NAMALWA (cell line): ENCODE data around the gene CDH4.

Experiments
- DNase-seq: peaks from one replicate; pipeline ENCODE4 v3.0.0-alpha.2; 2015; ENCODE audit warnings: low spot score

The CDH4 gene

GRCh38 chr20:61536671-61537070 lies 284.6 kb downstream of the CDH4 start:
- no peak for DNase-seq

- no peak for DNase-seq
These were observed 285.4 kb downstream of the CDH4 start for GRCh38 chr20:61537239-61538182.

GRCh38 chr20:61538183-61538942 lies 286.3 kb downstream of the CDH4 start:
- no peak for DNase-seq

- no peak for DNase-seq
These were observed 286.8 kb downstream of the CDH4 start for GRCh38 chr20:61538943-61539265.

- DNase-seq, result no peak
These were observed 287.8 kb downstream of the CDH4 start for GRCh38 chr20:61539706-61540360.

- DNase-seq, result no peak
These were observed 289.5 kb downstream of the CDH4 start for GRCh38 chr20:61541537-61541936.

- DNase-seq, result no peak
These were observed 291.0 kb downstream of the CDH4 start for GRCh38 chr20:61543086-61543485.

GRCh38 chr20:61543931-61544745 lies 292.1 kb downstream of the CDH4 start:
- no peak for DNase-seq

- no peak for DNase-seq
These were observed 293.1 kb downstream of the CDH4 start for GRCh38 chr20:61544910-61545889.

GRCh38 chr20:61546641-61547040 lies 294.6 kb downstream of the CDH4 start:
- DNase-seq, result no peak

GRCh38 chr20:61548069-61548468 lies 296.0 kb downstream of the CDH4 start:
- no peak for DNase-seq

- DNase-seq, result no peak
These were observed 297.8 kb downstream of the CDH4 start for GRCh38 chr20:61549865-61550264.

- no peak for DNase-seq
These were observed 299.3 kb downstream of the CDH4 start for GRCh38 chr20:61551401-61551800.

- no peak for DNase-seq
These were observed 302.6 kb downstream of the CDH4 start for GRCh38 chr20:61554617-61555016.

GRCh38 chr20:61555566-61555965 lies 303.5 kb downstream of the CDH4 start:
- no peak for DNase-seq

GRCh38 chr20:61556111-61556510 lies 304.1 kb downstream of the CDH4 start:
- no peak for DNase-seq

GRCh38 chr20:61556673-61557072 lies 304.6 kb downstream of the CDH4 start:
- DNase-seq, result no peak

GRCh38 chr20:61557621-61558020 lies 305.6 kb downstream of the CDH4 start:
- DNase-seq, result no peak

- no peak for DNase-seq
These were observed 306.7 kb downstream of the CDH4 start for GRCh38 chr20:61558726-61559125.

- DNase-seq, result no peak
These were observed 307.8 kb downstream of the CDH4 start for GRCh38 chr20:61559706-61560315.
